Measurements from ENCODE around the gene EPB41L4B. TPM values are rescaled to one million over a fixed set of nuclear protein-coding genes. Genes with fewer than 3 reads are reported as not detected.

The EPB41L4B gene
- total RNA-seq, 1 experiment from 2014 or later = 8.1 TPM

DNA sequence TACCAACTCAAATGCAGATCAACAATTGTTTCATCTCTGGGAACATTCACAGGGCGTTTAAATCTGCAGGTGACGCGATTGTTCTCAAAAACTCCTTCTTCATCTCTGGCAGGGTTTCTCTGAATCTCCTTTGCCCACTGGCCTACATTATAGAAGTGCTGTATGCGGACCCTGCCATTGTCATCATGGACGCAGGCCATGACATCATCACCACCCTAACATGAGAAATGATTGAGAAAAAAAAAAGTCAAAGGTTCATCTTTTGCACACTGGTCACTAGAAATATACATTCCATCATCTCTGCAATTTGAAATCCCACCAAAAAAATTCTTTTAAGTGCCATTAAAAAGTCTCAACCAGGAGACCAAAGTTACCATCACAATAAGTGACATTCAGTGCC lies 179.5 kb downstream of the EPB41L4B start:
- BruUV-seq (replicated peaks) = no TSS peak
- ChIA-PET CTCF (no interaction called here), POLR2A (no interaction called here), RAD21 (ENCODE audit: low non-redundant PET in 1 of 2, low total read pairs in 2 of 2, uncharacterized antibody in 2 of 2, unreplicated experiment in 2 of 2) (no interaction called here)
- Histone ChIP-seq H3K4me3 (replicated peaks in 1 of 2; ENCODE audit: low read depth in 1 of 2, low read length in 2 of 2) (no peak overlapping the region), H3K27me3 (ENCODE audit: insufficient read depth, low read length) (no peaks in the 10 kb centered on the region), H3K4me2 (ENCODE audit: low read length) (no peak overlapping the region), H3K9ac (ENCODE audit: low read length) (no peak overlapping the region), H3K36me3 (ENCODE audit: control insufficient read depth in 1 of 2, insufficient read depth in 2 of 2, low read length in 2 of 2) (no peaks in the 10 kb centered on the region), H3K9me2 (ENCODE audit: insufficient read depth) (no peaks in the 10 kb centered on the region), H3K4me1 (ENCODE audit: control insufficient read depth in 1 of 2, insufficient read depth in 2 of 2, low read length in 2 of 2) (peaks cover 0 to 9% of the 10 kb centered on the region in 2 experiments; a peak in 2 of 4 replicates), H3K79me2 (ENCODE audit: insufficient read depth, low read length) (no peaks in the 10 kb centered on the region), H3K9me3 (ENCODE audit: control insufficient read depth in 1 of 2, insufficient read depth in 1 of 2, low read depth in 1 of 2, low read length in 2 of 2) (no peaks in the 10 kb centered on the region), H2AFZ (ENCODE audit: low read depth, low read length, poor library complexity, severe bottlenecking) (no peak overlapping the region), H3K27ac (ENCODE audit: low read depth, low read length) (no peak overlapping the region), H4K20me1 (ENCODE audit: insufficient read depth) (no peaks in the 10 kb centered on the region)
- intact Hi-C loops (cut with micrococcal nuclease) = no loop called here
- no peak for ATAC-seq
- no peak for DNase-seq (ENCODE audit: low read depth, low spot score)
- no peak for TF ChIP-seq ZNF274 (IDR thresholded peaks at IDR 0.05; ENCODE audit: low read depth, low read length)
- TF ChIP-seq, protein P1, sequence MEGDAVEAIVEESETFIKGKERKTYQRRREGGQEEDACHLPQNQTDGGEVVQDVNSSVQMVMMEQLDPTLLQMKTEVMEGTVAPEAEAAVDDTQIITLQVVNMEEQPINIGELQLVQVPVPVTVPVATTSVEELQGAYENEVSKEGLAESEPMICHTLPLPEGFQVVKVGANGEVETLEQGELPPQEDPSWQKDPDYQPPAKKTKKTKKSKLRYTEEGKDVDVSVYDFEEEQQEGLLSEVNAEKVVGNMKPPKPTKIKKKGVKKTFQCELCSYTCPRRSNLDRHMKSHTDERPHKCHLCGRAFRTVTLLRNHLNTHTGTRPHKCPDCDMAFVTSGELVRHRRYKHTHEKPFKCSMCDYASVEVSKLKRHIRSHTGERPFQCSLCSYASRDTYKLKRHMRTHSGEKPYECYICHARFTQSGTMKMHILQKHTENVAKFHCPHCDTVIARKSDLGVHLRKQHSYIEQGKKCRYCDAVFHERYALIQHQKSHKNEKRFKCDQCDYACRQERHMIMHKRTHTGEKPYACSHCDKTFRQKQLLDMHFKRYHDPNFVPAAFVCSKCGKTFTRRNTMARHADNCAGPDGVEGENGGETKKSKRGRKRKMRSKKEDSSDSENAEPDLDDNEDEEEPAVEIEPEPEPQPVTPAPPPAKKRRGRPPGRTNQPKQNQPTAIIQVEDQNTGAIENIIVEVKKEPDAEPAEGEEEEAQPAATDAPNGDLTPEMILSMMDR (IDR thresholded peaks at IDR 0.05 in 2 of 3, conservative IDR thresholded peaks at IDR 0.05 in 1 of 3; ENCODE audit: borderline replicate concordance in 1 of 3, insufficient read depth in 1 of 3, low read depth in 2 of 3, low read length in 2 of 3) = no peak
- no peak for TF ChIP-seq ELF1 (IDR thresholded peaks at IDR 0.05; ENCODE audit: borderline replicate concordance, low read depth)
- no peak for TF ChIP-seq EGR1 (IDR thresholded peaks at IDR 0.05; ENCODE audit: low read depth)
- TF ChIP-seq, protein P2, sequence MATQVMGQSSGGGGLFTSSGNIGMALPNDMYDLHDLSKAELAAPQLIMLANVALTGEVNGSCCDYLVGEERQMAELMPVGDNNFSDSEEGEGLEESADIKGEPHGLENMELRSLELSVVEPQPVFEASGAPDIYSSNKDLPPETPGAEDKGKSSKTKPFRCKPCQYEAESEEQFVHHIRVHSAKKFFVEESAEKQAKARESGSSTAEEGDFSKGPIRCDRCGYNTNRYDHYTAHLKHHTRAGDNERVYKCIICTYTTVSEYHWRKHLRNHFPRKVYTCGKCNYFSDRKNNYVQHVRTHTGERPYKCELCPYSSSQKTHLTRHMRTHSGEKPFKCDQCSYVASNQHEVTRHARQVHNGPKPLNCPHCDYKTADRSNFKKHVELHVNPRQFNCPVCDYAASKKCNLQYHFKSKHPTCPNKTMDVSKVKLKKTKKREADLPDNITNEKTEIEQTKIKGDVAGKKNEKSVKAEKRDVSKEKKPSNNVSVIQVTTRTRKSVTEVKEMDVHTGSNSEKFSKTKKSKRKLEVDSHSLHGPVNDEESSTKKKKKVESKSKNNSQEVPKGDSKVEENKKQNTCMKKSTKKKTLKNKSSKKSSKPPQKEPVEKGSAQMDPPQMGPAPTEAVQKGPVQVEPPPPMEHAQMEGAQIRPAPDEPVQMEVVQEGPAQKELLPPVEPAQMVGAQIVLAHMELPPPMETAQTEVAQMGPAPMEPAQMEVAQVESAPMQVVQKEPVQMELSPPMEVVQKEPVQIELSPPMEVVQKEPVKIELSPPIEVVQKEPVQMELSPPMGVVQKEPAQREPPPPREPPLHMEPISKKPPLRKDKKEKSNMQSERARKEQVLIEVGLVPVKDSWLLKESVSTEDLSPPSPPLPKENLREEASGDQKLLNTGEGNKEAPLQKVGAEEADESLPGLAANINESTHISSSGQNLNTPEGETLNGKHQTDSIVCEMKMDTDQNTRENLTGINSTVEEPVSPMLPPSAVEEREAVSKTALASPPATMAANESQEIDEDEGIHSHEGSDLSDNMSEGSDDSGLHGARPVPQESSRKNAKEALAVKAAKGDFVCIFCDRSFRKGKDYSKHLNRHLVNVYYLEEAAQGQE (IDR thresholded peaks at IDR 0.05; ENCODE audit: low read depth) = no peak
- no peak for TF ChIP-seq TCF7L2 (IDR thresholded peaks at IDR 0.05; ENCODE audit: borderline replicate concordance, extremely low read depth, insufficient read depth, insufficient read length)
- TF ChIP-seq RAD21 (IDR thresholded peaks at IDR 0.05; ENCODE audit: low read depth) = no peak
- no peak for TF ChIP-seq POLR2A (IDR thresholded peaks at IDR 0.05; ENCODE audit: borderline replicate concordance, extremely low read depth, insufficient read depth, insufficient read length)
